ENCODE measurements around the gene SRD5A3.

DNA sequence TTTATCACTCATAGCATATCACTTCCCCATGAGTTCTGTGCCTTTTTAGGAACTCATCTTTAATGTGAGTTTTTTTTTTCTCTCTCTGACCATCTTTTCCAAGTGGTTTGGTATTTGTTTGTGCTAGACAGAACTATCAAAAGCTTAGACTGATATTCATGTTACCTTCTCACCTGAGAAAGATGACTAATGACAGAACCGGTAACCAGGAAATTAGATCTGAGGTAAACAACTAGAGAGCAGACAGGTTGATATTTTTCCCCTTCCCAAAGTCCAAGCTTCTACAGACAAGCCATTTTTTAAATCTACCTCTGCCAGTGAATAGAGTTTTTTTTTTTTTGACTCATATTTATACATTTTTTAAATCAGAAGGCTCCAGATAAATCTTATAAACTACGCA is 17.0 kb upstream of the SRD5A3 start:
- TF ChIP-seq POLR2A (IDR thresholded peaks at IDR 0.05) (no peak), CTCF (IDR thresholded peaks at IDR 0.05 in 8 of 11, conservative IDR thresholded peaks at IDR 0.05 in 3 of 11) (no peak)

Data from spleen (tissue), 7 donors.